H4 (cell line): ENCODE measurements around the gene USP36. TPM values are rescaled to one million over a fixed set of nuclear protein-coding genes. Genes with fewer than 3 reads are reported as not detected.
"Not testable (repeated sequence)": the region's sequence is repeated elsewhere in the genome, so short reads cannot be mapped to it uniquely, and the experiment has no call there.

ENCODE experiments used
- DNase-seq: peaks from one replicate; pipeline ENCODE4 v3.0.0-alpha.2; 2015; ENCODE audit warnings: low spot score
- total RNA-seq: library from RNA; depleted of rRNA; stranded (reverse); fragments of >200 nt; shearing (Covaris generic); gene quantifications from 2 replicates; pipeline ENCODE4 v1.2.3, GENCODE V29; 2014

The USP36 gene
- total RNA-seq, 1 experiment from 2014 or later, result 20.4 TPM

GRCh38 chr17:78872486-78872885 is 31.9 kb upstream of the USP36 start:
- no peak for DNase-seq

DNA sequence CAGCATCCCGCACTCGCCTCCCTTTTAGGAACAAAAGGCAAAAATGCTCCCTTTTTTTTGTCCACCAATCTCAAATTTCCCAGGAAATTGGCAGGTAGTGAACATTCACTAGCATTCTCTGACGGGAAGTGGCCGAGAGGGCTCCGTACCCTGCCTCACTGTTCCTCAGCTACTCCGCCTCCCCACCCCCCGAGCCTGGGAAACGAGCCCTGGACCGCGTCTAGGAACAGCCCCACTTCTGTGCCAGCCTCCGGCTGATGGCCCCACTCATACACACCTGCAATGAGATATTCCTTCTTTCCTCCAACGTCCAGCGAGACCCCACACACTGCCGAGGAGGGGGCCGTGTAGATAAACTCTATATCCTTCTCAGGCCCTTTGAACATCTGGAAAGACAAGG is 30.0 kb upstream of the USP36 start:
- DNase-seq, result no peak

DNA sequence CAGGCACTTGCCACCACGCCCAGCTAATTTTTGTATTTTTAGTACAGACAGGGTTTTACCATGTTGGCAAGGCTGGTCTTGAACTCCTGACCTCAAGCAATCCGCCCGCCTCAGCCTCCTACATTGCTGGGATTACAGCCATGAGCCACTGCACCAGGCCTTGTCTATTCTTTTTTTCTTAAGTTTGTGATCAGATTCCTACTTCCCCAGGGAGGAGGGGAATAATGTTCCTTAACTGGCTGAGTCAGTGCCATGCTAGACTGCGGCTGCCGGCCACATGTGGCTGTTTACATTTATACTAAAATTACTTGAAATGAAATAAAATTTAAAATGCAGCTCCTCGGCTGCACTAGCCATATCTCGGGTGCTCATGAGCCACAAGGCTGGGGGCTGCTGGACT is 27.8 kb upstream of the USP36 start:
- DNase-seq, result peak; percentile 79

- DNase-seq, result not testable (repeated sequence)
Observed at GRCh38 chr17:78867046-78867445, 26.4 kb upstream of the USP36 start.

GRCh38 chr17:78865682-78866390 is 25.2 kb upstream of the USP36 start:
- DNase-seq, result peak; percentile 72

- no peak for DNase-seq
Observed at GRCh38 chr17:78864117-78864516, 23.5 kb upstream of the USP36 start.

DNA sequence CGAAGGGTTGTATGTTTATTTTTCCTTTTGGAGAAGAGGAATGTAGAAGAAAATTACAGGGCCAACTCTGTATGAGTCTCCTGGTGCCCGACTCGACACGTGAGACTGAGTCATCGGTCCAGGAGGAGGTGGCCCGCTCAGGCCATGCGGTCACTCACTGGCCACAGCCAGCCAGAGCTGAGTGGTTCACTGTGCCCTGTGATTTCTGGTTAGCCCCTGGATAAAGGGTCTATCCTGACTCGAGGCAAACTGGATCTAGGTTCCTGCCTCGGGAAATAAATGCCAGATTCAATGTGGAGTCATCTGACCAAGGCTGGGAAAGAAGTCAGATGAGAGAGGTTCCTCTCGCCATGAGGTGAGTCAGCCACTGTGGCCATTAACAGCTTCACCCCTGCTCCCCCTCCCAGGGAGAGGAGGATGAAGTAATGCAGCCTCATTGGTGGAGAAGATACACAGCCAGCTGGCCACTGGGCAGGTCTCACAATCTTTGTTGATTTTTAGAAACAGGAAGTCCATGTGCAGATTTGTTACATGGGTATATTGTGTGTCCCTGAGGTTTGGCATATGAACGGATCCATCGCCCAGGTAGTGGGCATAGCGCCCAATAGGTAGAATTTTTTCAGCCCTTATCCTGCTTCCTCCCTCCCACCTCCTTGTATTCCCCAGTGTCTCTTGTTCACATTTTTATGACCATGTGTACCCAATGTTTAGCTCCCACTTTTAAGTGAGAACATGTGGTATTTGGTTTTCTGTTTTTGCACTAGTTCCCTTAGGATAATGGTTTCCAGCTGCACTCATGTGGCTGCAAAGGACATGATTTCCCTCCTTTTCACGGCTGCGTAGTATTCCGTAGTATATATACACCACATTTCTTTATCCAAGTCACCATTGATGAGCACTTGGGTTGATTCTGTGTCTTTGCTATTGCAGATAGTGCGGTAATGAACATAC is 21.7 kb upstream of the USP36 start:
- peak; percentile 99 for DNase-seq

DNA sequence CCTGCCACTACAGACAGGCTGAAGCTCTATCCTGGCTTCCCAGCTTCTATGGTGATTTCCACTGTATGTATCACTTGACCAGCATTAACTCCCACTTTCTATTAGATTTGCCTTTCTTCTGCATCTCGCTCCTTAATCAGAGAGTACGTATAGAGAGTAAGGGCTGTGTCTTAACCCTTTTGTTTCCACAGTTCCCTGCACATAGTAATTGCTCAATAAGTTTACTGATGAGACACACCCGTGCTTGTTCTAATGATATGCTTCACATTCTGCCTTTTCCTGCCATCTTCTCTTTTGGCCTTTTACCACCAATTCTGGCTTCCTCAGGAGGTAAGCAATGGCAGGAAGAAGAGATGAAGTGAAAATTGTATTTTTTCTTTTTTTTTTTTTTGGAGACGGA is 20.6 kb upstream of the USP36 start:
- no peak for DNase-seq

GRCh38 chr17:78859051-78859450 is 18.4 kb upstream of the USP36 start:
- no peak for DNase-seq

GRCh38 chr17:78857266-78857665 is 16.7 kb upstream of the USP36 start:
- DNase-seq, result no peak

DNA sequence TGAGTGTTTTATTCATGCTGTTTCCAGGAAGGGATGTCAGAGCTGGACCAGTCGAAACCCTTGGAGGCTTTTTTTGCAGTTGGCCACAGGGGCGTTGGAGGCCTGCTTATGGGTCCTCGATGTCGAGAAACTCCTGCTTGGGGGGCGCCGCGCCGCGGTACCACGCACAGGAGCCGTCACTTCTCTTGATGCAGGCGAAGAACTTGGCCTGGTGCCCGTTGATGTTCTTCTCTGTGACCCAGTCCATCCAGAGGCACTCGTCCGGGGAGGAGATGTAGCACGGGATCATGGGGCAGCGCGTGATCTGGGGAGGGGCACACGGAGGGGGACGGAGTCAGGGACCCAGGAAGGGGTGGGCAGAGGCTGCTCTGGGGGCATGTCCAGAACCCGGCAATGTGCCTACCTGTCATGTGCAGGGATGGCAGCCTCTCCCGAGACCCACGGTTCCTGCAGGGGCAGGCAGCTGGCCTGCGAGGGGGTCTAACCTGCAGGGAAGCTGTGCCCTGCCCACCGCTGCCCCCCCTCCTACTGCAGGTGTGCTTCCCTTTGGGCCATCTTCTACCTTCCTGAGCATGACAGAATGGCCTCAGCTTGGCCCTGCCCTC is 15.0 kb upstream of the USP36 start:
- DNase-seq, result no peak

- no peak for DNase-seq
Observed at GRCh38 chr17:78854508-78854907, 13.9 kb upstream of the USP36 start.

GRCh38 chr17:78853926-78854394 is 13.3 kb upstream of the USP36 start:
- DNase-seq, result no peak

DNA sequence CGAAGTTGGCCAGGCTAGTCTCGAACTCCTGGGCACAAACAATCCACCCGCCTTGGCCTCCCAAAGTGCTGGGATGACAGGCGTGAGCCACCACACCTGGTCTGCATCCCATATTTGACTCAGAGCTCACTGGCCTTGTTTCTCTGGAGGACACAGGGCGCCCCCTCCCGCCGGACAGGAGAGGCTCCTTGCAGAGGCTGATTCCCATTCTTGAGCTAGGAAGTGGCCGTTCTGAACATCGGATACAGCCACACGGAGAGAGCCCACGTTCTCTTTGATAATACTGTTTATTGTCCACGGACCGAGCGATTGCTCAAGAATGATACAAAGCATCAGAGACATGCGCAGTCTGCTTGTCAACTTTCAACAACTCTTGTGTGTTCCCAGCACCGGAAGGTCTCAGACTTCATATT is 12.1 kb upstream of the USP36 start:
- DNase-seq, result no peak

DNA sequence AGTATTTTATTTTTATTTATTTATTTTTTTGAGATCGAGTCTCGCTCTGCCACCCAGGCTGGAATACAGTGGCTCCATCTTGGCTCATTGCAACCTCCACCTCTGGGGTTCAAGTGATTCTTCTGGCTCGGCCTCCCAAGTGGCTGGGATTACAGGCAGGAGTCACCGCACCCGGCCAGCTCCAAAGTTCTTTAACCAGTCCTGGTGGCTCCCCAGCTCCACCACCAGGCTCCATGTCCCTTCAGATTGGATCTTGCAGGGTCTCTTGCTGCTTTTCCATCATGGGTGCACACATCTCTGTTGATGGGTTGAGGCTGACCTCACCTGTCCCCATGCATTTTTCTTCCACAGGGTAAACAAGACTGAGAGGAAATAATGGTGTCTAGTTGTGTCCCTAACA is 8.4 kb upstream of the USP36 start:
- DNase-seq, result no peak

DNA sequence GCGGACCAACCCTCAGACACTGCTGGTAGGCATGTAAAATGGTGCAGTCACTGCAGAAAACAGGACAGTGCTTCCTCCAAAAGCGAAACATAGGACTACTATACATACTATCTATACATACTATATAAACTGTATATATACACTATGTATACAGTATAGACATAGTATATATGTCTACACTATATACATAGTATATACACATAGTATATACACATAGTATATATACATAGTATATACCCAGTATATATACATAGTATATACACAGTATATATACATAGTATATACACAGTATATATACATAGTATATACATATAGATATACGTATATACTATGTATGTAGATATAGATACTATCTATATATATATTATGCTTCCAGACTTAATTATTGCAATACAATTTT is 6.4 kb upstream of the USP36 start:
- no peak for DNase-seq

DNA sequence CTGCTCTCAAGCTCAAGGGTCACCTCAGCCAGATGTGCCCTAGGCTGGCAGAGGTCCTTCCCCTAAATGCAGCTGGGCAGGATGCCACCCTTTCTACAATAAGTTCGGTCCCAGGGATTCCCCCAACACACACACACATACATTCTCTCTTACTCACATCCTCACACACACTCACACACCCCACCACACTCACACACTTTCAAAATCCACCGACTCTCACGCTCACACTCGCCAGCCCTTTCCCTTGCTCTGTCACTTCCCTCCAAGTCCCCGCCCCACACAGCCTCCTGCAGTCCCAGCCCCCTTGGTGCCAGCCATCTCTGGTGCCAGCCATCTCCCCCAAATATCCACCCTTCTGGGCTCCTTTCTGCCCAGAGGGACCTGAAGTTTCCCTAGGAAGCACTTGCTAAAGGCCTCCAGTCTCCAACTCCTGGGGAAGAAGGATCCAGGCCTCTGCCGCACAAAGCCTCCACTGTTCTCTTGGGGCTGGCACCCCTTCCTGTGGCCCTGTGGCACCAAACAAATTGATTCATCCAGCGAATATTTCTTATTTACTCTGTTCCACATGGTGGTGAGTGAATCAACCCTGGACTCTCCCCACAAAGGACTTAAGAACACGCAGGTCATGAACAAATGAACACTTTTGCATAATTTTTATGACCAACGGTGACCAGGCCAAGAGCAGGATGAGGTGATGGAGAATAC is 3.8 kb upstream of the USP36 start:
- DNase-seq, result no peak

DNA sequence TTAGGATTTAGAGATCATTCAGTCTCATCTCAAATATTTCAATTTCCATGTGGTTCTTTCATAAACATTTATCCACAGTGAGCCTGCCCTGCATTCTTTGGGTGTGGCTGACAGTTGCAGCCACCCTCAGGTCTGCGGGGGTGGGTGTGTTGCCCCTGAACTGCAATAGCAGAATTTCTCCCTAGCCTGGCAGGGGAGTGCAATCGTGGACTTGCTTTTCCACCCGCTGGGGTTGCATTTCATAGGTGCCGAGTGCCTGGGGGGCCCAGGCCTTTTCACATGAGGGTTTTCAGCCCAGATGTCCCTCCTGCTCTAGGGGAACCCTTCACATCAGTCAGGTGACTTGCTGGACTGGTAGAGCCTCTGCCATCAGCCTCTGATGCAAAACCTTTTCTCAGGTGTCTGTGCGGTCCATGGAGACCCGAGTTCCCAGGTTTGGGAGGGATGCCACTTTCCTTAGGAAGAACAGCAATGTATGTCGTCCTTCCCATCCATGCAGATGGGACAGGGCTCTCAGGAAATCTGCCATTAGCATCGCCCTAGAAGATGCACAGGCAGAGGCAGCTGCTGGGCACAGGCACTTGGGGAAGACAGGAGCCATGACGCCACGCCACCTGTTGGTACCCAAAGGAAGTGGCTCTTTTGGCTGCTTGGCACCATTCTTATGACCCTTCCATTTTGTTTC is 2.4 kb upstream of the USP36 start:
- peak; percentile 72 for DNase-seq

DNA sequence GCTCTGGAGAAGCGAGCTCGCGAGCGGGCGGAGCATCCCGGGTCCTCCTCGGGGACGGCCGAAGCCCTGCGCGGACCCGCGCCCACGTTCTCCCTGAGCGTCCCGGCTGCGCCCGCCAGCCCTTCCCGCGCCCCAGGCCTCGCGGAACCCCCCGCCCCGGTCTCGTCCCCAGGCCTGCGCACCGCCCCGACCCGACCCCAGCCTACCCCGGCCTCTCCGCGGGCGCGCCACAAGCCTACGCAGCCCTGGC is 159 bp downstream of the USP36 start:
- no peak for DNase-seq

DNA sequence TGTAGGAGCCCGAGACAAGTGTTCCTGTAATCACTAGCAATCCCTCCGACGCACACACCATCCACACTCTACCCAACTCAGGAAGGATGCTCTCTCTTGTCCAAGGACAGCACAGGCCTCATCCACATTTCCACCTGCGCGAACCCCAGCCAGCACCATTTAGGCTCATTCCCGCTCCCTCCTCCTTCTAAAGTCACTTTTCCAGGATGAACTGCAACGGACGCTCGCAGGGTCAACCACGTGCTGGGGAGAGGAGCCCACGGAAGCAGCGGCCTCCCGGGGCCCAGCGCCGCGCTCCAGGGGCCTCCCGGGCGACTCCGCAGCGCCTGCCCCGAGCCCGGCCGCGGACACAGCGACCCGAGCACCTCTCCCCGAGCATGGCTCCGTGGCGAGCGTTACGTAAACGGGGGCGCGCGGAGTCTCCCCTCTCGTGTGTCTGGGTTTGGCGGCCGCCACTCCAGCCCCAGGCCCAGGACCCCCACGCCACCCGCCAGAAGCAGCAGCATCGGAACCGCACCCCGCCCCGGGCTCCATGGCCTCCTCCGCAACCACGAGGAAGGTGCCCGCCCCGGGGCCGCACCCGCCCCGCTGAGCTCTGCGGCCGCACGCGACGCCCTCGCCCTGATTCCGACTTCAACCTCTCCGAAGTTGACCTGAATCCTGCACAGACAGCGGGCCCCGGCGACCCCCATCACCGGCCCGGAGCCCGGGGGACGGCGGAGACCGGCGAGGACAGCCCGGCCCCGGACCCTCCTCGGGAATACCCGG is 668 bp downstream of the USP36 start:
- DNase-seq, result no peak

DNA sequence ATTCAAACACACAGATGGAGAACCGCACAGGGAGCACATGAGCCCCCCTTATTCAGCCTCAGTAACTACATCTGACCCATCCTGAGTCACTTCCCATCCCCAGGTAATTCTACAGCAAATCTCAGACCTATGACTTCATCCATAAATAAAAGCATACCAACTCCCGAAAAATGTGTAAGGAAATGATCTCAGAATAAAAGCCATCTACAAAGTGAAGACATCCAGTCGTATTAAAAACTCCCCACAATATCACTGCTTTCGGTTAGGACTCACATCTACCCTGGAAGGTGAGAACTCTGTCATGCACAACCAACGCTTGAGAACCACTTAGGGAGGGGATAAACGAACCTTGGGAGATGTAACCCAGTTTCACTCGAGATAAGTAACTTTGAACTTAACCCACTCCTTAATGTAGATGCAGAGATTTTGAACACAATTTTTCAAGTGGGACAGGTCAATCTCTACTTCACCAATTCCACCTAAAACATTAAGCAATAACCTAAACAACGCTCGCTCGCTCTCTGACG is 1.3 kb downstream of the USP36 start:
- DNase-seq, result no peak
